ENCODE data around the gene MBP.

The MBP gene

GRCh38 chr18:77151033-77151771 is 18.6 kb upstream of the MBP start:
- no peak for DNase-seq

- DNase-seq, result no peak
These were observed 18.0 kb upstream of the MBP start for GRCh38 chr18:77150588-77150987.

GRCh38 chr18:77148289-77148688 is 15.7 kb upstream of the MBP start:
- no peak for DNase-seq

- no peak for DNase-seq
These were observed 14.9 kb upstream of the MBP start for GRCh38 chr18:77147418-77147852.

GRCh38 chr18:77146249-77147080 is 13.9 kb upstream of the MBP start:
- no peak for DNase-seq

GRCh38 chr18:77145364-77145901 is 12.8 kb upstream of the MBP start:
- no peak for DNase-seq

GRCh38 chr18:77144451-77145118 is 12.0 kb upstream of the MBP start:
- no peak for DNase-seq

GRCh38 chr18:77144046-77144445 is 11.5 kb upstream of the MBP start:
- DNase-seq, result no peak

- no peak for DNase-seq
These were observed 10.6 kb upstream of the MBP start for GRCh38 chr18:77143196-77143595.

GRCh38 chr18:77141401-77142118 is 9.0 kb upstream of the MBP start:
- DNase-seq, result no peak

- DNase-seq, result no peak
These were observed 8.0 kb upstream of the MBP start for GRCh38 chr18:77140439-77141109.

GRCh38 chr18:77140030-77140429 is 7.4 kb upstream of the MBP start:
- no peak for DNase-seq

- no peak for DNase-seq
These were observed 7.0 kb upstream of the MBP start for GRCh38 chr18:77139619-77140018.

GRCh38 chr18:77138270-77138669 is 5.7 kb upstream of the MBP start:
- DNase-seq, result no peak

- DNase-seq, result no peak
These were observed 5.3 kb upstream of the MBP start for GRCh38 chr18:77137851-77138250.

- no peak for DNase-seq
These were observed 4.5 kb upstream of the MBP start for GRCh38 chr18:77136871-77137665.

GRCh38 chr18:77136076-77136718 is 3.6 kb upstream of the MBP start:
- DNase-seq, result no peak

- no peak for DNase-seq
These were observed 2.9 kb upstream of the MBP start for GRCh38 chr18:77135339-77136075.

- no peak for DNase-seq
These were observed 2.0 kb upstream of the MBP start for GRCh38 chr18:77134611-77135010.
